ENCODE results near the gene PFKFB3.

The PFKFB3 gene

DNA sequence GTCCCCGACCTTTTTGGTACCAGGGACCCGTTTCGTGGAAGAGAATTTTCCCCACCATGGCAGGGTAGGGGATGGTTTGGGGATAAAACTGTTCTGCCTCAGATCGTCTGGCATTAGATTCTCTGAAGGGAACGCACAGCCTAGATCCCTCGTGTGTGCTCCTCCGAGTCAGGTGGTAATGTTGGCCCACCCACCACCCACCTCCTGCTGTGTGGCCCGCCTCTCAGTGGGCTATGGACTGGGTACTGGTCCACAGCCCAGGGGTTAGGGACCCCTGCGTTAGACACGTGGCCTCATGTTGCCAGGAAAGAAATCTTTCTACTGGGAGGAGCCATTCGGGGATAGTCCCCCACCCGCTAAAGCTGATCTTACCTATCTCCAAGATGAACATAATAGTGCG is 27.0 kb downstream of the PFKFB3 start:
- no peak for DNase-seq (ENCODE audit: extremely low read depth, low read depth)
- H3K4me3 ChIP-seq (replicated peaks; ENCODE audit: low read depth, low read length), result no peak overlapping the region

DNA sequence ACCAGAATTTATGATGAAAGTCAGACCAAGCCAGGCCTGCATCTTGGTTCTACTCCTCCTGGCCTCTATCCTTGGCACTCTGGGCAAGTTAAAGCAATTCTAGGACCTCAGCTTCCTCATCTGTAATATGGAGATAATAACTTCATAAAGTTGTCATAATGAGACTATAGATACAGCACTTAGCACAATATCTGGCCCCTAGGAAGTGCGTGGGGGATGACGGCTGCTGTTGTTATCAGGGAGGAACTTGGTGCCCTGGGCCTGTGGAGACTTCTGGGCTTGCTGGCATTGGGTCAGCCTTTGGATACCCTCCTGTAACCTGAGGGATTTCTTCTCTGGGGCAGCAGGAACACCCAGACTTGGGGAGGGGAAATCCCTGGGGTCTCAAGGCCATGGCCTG is 27.6 kb downstream of the PFKFB3 start:
- no peak overlapping the region for H3K4me3 ChIP-seq (replicated peaks; ENCODE audit: low read depth, low read length)
- no peak for TF ChIP-seq CTCF (IDR thresholded peaks at IDR 0.05; ENCODE audit: low read depth, low read length, missing control alignments)
- DNase-seq (ENCODE audit: extremely low read depth, low read depth), result no peak

More for the DNA sequence above, 27.0 kb downstream of the PFKFB3 start:
- no peak for TF ChIP-seq CTCF (IDR thresholded peaks at IDR 0.05; ENCODE audit: low read depth, low read length, missing control alignments)

DNA sequence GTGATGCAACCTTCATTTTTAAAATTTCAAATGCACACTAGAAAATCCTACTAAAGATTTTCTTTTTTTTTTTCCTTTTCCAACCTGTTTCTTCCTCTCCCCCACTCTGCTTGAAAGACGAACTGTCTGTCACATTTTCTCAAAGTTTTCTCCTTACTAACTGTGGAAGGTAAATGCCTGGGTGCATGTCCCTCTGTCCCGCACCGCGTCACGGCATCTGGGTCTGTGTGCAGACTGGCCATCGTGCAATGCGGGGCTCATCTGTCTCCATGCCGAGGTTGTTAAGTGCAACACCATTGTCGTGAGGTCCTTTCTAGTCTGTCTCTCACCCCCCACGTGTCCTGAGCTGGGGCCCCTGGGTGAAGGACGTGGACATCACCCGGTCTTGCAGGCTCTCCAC is 28.4 kb downstream of the PFKFB3 start:
- no peak for DNase-seq (ENCODE audit: extremely low read depth, low read depth)
- H3K4me3 ChIP-seq (replicated peaks; ENCODE audit: low read depth, low read length), result no peak overlapping the region
- TF ChIP-seq CTCF (IDR thresholded peaks at IDR 0.05; ENCODE audit: low read depth, low read length, missing control alignments), result no peak

DNA sequence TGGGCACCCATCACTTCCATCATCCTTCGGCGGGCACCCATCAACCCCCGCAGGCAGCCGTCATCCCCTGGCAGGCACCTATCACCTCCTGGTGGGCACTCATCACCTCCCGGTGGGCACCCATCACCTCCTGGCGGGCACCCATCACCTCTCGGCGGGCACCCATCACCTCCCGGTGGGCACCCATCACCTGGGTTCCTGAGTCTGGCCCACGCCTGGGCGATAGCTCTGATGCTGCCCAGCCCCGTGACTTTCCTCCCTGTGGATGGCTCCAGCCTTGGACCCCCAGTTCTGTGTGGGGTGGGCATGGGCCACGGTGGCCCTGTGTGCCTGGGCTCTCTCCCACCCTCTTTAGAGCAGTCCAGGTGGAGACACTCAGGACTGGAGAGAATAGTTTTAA is 29.0 kb downstream of the PFKFB3 start:
- no peak for DNase-seq (ENCODE audit: extremely low read depth, low read depth)
- TF ChIP-seq CTCF (IDR thresholded peaks at IDR 0.05; ENCODE audit: low read depth, low read length, missing control alignments), result no peak
- H3K4me3 ChIP-seq (replicated peaks; ENCODE audit: low read depth, low read length), result no peak overlapping the region

GRCh38 chr10:6232225-6232807 is 29.6 kb downstream of the PFKFB3 start:
- DNase-seq (ENCODE audit: extremely low read depth, low read depth), result no peak
- H3K4me3 ChIP-seq (replicated peaks; ENCODE audit: low read depth, low read length), result no peak overlapping the region
- no peak for TF ChIP-seq CTCF (IDR thresholded peaks at IDR 0.05; ENCODE audit: low read depth, low read length, missing control alignments)

DNA sequence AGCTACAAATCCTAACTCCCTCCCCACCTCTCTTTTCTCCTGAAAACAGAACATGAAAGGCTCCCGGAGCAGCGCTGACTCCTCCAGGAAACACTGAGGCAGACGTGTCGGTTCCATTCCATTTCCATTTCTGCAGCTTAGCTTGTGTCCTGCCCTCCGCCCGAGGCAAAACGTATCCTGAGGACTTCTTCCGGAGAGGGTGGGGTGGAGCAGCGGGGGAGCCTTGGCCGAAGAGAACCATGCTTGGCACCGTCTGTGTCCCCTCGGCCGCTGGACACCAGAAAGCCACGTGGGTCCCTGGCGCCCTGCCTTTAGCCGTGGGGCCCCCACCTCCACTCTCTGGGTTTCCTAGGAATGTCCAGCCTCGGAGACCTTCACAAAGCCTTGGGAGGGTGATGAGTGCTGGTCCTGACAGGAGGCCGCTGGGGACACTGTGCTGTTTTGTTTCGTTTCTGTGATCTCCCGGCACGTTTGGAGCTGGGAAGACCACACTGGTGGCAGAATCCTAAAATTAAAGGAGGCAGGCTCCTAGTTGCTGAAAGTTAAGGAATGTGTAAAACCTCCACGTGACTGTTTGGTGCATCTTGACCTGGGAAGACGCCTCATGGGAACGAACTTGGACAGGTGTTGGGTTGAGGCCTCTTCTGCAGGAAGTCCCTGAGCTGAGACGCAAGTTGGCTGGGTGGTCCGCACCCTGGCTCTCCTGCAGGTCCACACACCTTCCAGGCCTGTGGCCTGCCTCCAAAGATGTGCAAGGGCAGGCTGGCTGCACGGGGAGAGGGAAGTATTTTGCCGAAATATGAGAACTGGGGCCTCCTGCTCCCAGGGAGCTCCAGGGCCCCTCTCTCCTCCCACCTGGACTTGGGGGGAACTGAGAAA is 30.4 kb downstream of the PFKFB3 start:
- DNase-seq (ENCODE audit: extremely low read depth, low read depth), result no peak
- H3K4me3 ChIP-seq (replicated peaks; ENCODE audit: low read depth, low read length), result no peak overlapping the region
- TF ChIP-seq CTCF (IDR thresholded peaks at IDR 0.05; ENCODE audit: low read depth, low read length, missing control alignments), result no peak

All from HFF-Myc (cell line).